Upper lobe of left lung (tissue), 4 donors: Measurements from ENCODE around the gene PAK4.

ENCODE experiments used
- POLR2A ChIP-seq, 4 donors: fragments of 450-650 bp; IDR thresholded peaks; one replicate each; pipeline ENCODE4 v1.5.1; 2016 to 2017; ENCODE audit warnings: antibody characterized with exemption in 4 of 4, mild to moderate bottlenecking in 2 of 4
- TF ChIP-seq, protein P1 (sequence below), 6 experiments: fragments of 450-650 bp in 4 of 6; fragments of 200-600 bp in 2 of 6; sonication (generic) in 2 of 6; IDR thresholded peaks; one replicate each; pipeline ENCODE4 v1.5.1; 2016 to 2019; ENCODE audit warnings: antibody characterized with exemption in 6 of 6

DNA sequence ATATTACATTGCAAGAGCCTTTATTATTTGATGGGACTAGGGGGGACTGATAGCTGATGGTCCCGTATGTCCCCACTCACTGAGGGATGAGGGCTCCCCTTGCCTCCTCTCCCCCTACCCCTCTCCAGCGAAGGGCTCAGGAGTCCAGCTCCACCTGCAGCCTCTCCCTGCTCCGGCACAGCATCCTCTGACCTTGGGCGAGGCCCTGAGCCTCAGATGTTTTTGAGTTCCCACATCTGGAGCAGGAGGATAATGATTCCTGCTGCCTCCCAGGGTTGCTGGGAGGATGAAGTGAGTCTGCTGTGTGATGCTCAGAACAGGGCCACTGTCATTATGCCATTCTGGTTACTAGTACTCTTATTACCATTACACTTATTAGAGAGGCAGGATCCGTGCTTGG lies 15.0 kb downstream of the PAK4 start:
- no peak for TF ChIP-seq POLR2A (IDR thresholded peaks at IDR 0.05)
- TF ChIP-seq, protein P1, sequence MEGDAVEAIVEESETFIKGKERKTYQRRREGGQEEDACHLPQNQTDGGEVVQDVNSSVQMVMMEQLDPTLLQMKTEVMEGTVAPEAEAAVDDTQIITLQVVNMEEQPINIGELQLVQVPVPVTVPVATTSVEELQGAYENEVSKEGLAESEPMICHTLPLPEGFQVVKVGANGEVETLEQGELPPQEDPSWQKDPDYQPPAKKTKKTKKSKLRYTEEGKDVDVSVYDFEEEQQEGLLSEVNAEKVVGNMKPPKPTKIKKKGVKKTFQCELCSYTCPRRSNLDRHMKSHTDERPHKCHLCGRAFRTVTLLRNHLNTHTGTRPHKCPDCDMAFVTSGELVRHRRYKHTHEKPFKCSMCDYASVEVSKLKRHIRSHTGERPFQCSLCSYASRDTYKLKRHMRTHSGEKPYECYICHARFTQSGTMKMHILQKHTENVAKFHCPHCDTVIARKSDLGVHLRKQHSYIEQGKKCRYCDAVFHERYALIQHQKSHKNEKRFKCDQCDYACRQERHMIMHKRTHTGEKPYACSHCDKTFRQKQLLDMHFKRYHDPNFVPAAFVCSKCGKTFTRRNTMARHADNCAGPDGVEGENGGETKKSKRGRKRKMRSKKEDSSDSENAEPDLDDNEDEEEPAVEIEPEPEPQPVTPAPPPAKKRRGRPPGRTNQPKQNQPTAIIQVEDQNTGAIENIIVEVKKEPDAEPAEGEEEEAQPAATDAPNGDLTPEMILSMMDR (IDR thresholded peaks at IDR 0.05): no peak
